ENCODE measurements around the gene DSG4.

DSG4 gene

GRCh38 chr18:31450409-31450808 is 73.8 kb downstream of the DSG4 start:
- no peak for DNase-seq

- no peak for DNase-seq
These were observed 75.0 kb downstream of the DSG4 start for GRCh38 chr18:31451625-31452024.

GRCh38 chr18:31454066-31454708 is 77.6 kb downstream of the DSG4 start:
- DNase-seq, result no peak
